A673 (cell line): ENCODE measurements around the gene SPHK1. TPM values are rescaled to one million over a fixed set of nuclear protein-coding genes. Genes with fewer than 3 reads are reported as not detected.

Experiments used
- BruUV-seq: library from RNA; stranded (reverse); fragments of 400-500 nt; replicated peaks from 2 replicates; lab custom pipeline; 2021; lab: Mats Ljungman, UMichigan
- CTCF ChIA-PET: fragments of 300-600 bp; sonication (Branson Sonifier 250); formaldehyde crosslinking; loops from one replicate; lab custom pipeline; 2022; ENCODE audit warnings: antibody characterized with exemption; lab: Charles Lee
- POLR2A ChIA-PET: fragments of 300-600 bp; sonication (Branson Sonifier 250); formaldehyde crosslinking; loops from one replicate; lab custom pipeline; 2022; ENCODE audit warnings: antibody characterized with exemption; ENCODE audit not compliant: low non-redundant PET; lab: Charles Lee
- DNase-seq: peaks from one replicate; pipeline ENCODE4 v3.0.0-alpha.2; 2015; ENCODE audit warnings: low spot score
- H3K27ac ChIP-seq: fragments of 200-600 bp; sonication (generic); 2 replicates; pipeline ENCODE4 v1.5.1; 2016; ENCODE audit warnings: mixed run types, low read depth, mild to moderate bottlenecking, mixed read lengths, antibody characterized with exemption, low read length; ENCODE audit not compliant: poor library complexity, severe bottlenecking
- H3K27me3 ChIP-seq: fragments of 200-600 bp; sonication (generic); replicated peaks from 2 replicates; pipeline ENCODE4 v1.6.1; 2017; ENCODE audit warnings: mixed run types, low read depth, mild to moderate bottlenecking, mixed read lengths, antibody characterized with exemption, low read length; ENCODE audit not compliant: insufficient read depth, poor library complexity
- H3K36me3 ChIP-seq: fragments of 200-600 bp; sonication (generic); 2 replicates; pipeline ENCODE4 v1.6.1; 2016; ENCODE audit warnings: mixed run types, mild to moderate bottlenecking, mixed read lengths, antibody characterized with exemption, low read length; ENCODE audit not compliant: insufficient read depth, poor library complexity, severe bottlenecking
- H3K4me1 ChIP-seq: fragments of 200-600 bp; sonication (generic); 2 replicates; pipeline ENCODE4 v1.6.1; 2017; ENCODE audit warnings: mixed run types, mild to moderate bottlenecking, mixed read lengths, antibody characterized with exemption, low read length; ENCODE audit not compliant: insufficient read depth, poor library complexity, severe bottlenecking
- H3K4me3 ChIP-seq: fragments of 200-600 bp; sonication (generic); 2 replicates; pipeline ENCODE4 v1.5.1; 2016; ENCODE audit warnings: low read depth, mixed run types, mild to moderate bottlenecking, mixed read lengths, low read length; ENCODE audit not compliant: poor library complexity, severe bottlenecking
- H3K9me3 ChIP-seq: fragments of 200-600 bp; sonication (generic); 2 replicates; pipeline ENCODE4 v1.6.1; 2016; ENCODE audit warnings: mixed run types, low read depth, mild to moderate bottlenecking, mixed read lengths, antibody characterized with exemption, low read length; ENCODE audit not compliant: poor library complexity, severe bottlenecking
- CTCF ChIP-seq: fragments of 300-800, 200-600 bp; sonication (generic); conservative IDR thresholded peaks from 2 replicates; pipeline ENCODE4 v1.5.1; 2017; ENCODE audit warnings: low read depth, mild to moderate bottlenecking, antibody characterized with exemption, low read length, moderate library complexity, mixed read lengths
- EZH2 ChIP-seq: fragments of 200-600 bp; sonication (generic); IDR thresholded peaks from 2 replicates; pipeline ENCODE4 v1.6.1; 2017; ENCODE audit warnings: borderline replicate concordance, low read depth, mild to moderate bottlenecking, mixed read lengths, antibody characterized with exemption, low read length; ENCODE audit not compliant: poor library complexity, severe bottlenecking
- intact Hi-C: fragments of 100-400 bp; cut with micrococcal nuclease; formaldehyde crosslinking; loops from one replicate; pipeline ENCODE4 v1.10.0; 2022; ENCODE audit not compliant: unreplicated experiment
- total RNA-seq: library from RNA; stranded (reverse); gene quantifications from 2 replicates; pipeline ENCODE4 v1.2.3, GENCODE V29; 2021

The SPHK1 gene
- total RNA-seq, 1 experiment from 2014 or later: 0.54 TPM

GRCh38 chr17:76404976-76405563 is 20.7 kb downstream of the SPHK1 start:
- Histone ChIP-seq H3K4me3 (no peak overlapping the region), H3K9me3 (no peaks in the 10 kb centered on the region), H3K27me3 (no peaks in the 10 kb centered on the region), H3K27ac (no peak overlapping the region), H3K36me3 (peaks cover 20% of the 10 kb centered on the region), H3K4me1 (no peaks in the 10 kb centered on the region)
- TF ChIP-seq CTCF (no peak), EZH2 (no peak)
- ChIA-PET CTCF (no interaction called here), POLR2A (no interaction called here)
- no TSS peak for BruUV-seq
- intact Hi-C loops: no loop called here
- DNase-seq: no peak

- BruUV-seq: no TSS peak
- CTCF ChIA-PET: no interaction called here
- H3K27me3 ChIP-seq: no peaks in the 10 kb centered on the region
- peaks cover 18% of the 10 kb centered on the region for H3K36me3 ChIP-seq
- H3K4me1 ChIP-seq: no peaks in the 10 kb centered on the region
- no peak overlapping the region for H3K4me3 ChIP-seq
- no peak for TF ChIP-seq EZH2
- intact Hi-C loops: no loop called here
- POLR2A ChIA-PET: no interaction called here
- H3K27ac ChIP-seq: no peak overlapping the region
- DNase-seq: no peak
- H3K9me3 ChIP-seq: no peaks in the 10 kb centered on the region
These were observed 21.2 kb downstream of the SPHK1 start for GRCh38 chr17:76405607-76405966.

- H3K4me3 ChIP-seq: no peak overlapping the region
- BruUV-seq: no TSS peak
- H3K36me3 ChIP-seq: peaks cover 13% of the 10 kb centered on the region
- intact Hi-C loops: no loop called here
- no peaks in the 10 kb centered on the region for H3K9me3 ChIP-seq
- no peak for TF ChIP-seq EZH2
- no peak for TF ChIP-seq CTCF
- no peaks in the 10 kb centered on the region for H3K4me1 ChIP-seq
- DNase-seq: no peak
- no peaks in the 10 kb centered on the region for H3K27me3 ChIP-seq
- CTCF ChIA-PET: no interaction called here
- POLR2A ChIA-PET: interaction anchor here (0.5 kb wide), 1 partner anchor 16 kb away, joined by 4 read pairs; no protein-coding TSS in a partner anchor
- no peak overlapping the region for H3K27ac ChIP-seq
These were observed 21.7 kb downstream of the SPHK1 start for GRCh38 chr17:76405967-76406647.
